OCI-LY3 (cell line): Measurements from ENCODE around the gene TTYH3.

ENCODE experiments used
- H2AFZ ChIP-seq: fragments of 200-600, 300-600 bp; shearing (Covaris generic); 2 replicates; pipeline ENCODE4 v1.6.0; 2014; ENCODE audit warnings: antibody characterized with exemption, low read depth, low read length
- H3K27ac ChIP-seq: fragments of 200-600, 300-600 bp; sonication (generic); 2 replicates; pipeline ENCODE4 v1.5.1; 2014; ENCODE audit warnings: mild to moderate bottlenecking, low read length, moderate library complexity, mixed read lengths
- H3K27me3 ChIP-seq: fragments of 200-600, 300-600 bp; sonication (generic); 2 replicates; pipeline ENCODE4 v1.6.1; 2014; ENCODE audit warnings: low read depth, low read length, mixed read lengths
- H3K36me3 ChIP-seq: fragments of 200-600, 300-600 bp; sonication (generic); replicated peaks from 2 replicates; pipeline ENCODE3; 2014; ENCODE audit warnings: low read depth, low read length, mixed read lengths
- H3K4me1 ChIP-seq: fragments of 300-600, 200-600 bp; sonication (generic); 2 replicates; pipeline ENCODE4 v1.6.1; 2014; ENCODE audit warnings: low read length, mixed read lengths
- H3K4me2 ChIP-seq: fragments of 200-600, 300-600 bp; sonication (generic); 2 replicates; pipeline ENCODE4 v1.6.1; 2014; ENCODE audit warnings: low read length, mixed read lengths
- H3K4me3 ChIP-seq: fragments of 300-600, 200-600 bp; sonication (generic); 2 replicates; pipeline ENCODE4 v1.5.1; 2014; ENCODE audit warnings: antibody characterized with exemption, mild to moderate bottlenecking, low read length, moderate library complexity
- H3K79me2 ChIP-seq: fragments of 300-600, 200-600 bp; shearing (Covaris generic); 2 replicates; pipeline ENCODE4 v1.6.1; 2014; ENCODE audit warnings: mild to moderate bottlenecking, low read length, mixed read lengths
- H3K9ac ChIP-seq: fragments of 300-600, 200-600 bp; shearing (Covaris generic); 2 replicates; pipeline ENCODE4 v1.6.0; 2014; ENCODE audit warnings: mild to moderate bottlenecking, low read length, moderate library complexity
- H3K9me3 ChIP-seq: fragments of 200-600, 300-600 bp; shearing (Covaris generic); 2 replicates; pipeline ENCODE4 v1.6.1; 2014; ENCODE audit warnings: low read length, mixed read lengths; ENCODE audit not compliant: insufficient read depth
- H4K20me1 ChIP-seq: fragments of 200-600, 300-600 bp; sonication (generic); 2 replicates; pipeline ENCODE4 v1.6.1; 2016; ENCODE audit warnings: low read length, mixed read lengths; ENCODE audit not compliant: insufficient read depth
- CTCF ChIP-seq: fragments of 200-600, 300-600 bp; sonication (generic); IDR thresholded peaks from 2 replicates; pipeline ENCODE4 v1.5.1; 2014; ENCODE audit warnings: antibody characterized with exemption, low read length, low read depth
- EZH2phosphoT487 ChIP-seq: fragments of 200-600 bp; shearing (Covaris generic); IDR thresholded peaks from 2 replicates; pipeline ENCODE4 v1.6.1; 2018; ENCODE audit warnings: antibody characterized with exemption, mixed run types, low read depth

The TTYH3 gene

GRCh38 chr7:2707481-2707880, 75.7 kb downstream of the TTYH3 start:
- no peak overlapping the region for H3K9ac ChIP-seq
- H3K79me2 ChIP-seq: no peaks in the 10 kb centered on the region
- no peak overlapping the region for H3K4me3 ChIP-seq
- H2AFZ ChIP-seq: no peak overlapping the region
- no peaks in the 10 kb centered on the region for H3K27me3 ChIP-seq
- no peak overlapping the region for H3K27ac ChIP-seq
- peaks cover 25% of the 10 kb centered on the region for H3K4me1 ChIP-seq
- H3K36me3 ChIP-seq: no peaks in the 10 kb centered on the region
- no peaks in the 10 kb centered on the region for H4K20me1 ChIP-seq
- H3K4me2 ChIP-seq: no peak overlapping the region
- TF ChIP-seq EZH2phosphoT487 (no peak), CTCF (no peak)
- H3K9me3 ChIP-seq: no peaks in the 10 kb centered on the region

GRCh38 chr7:2708041-2708440, 76.3 kb downstream of the TTYH3 start:
- Histone ChIP-seq H3K27me3 (no peaks in the 10 kb centered on the region), H3K4me1 (peaks cover 25% of the 10 kb centered on the region), H3K9me3 (no peaks in the 10 kb centered on the region), H3K4me3 (no peak overlapping the region), H4K20me1 (no peaks in the 10 kb centered on the region), H3K4me2 (no peak overlapping the region), H3K36me3 (no peaks in the 10 kb centered on the region), H3K9ac (no peak overlapping the region), H2AFZ (no peak overlapping the region), H3K79me2 (no peaks in the 10 kb centered on the region), H3K27ac (no peak overlapping the region)
- TF ChIP-seq EZH2phosphoT487: no peak
- TF ChIP-seq CTCF: no peak

GRCh38 chr7:2708547-2709310, 76.9 kb downstream of the TTYH3 start:
- H4K20me1 ChIP-seq: no peaks in the 10 kb centered on the region
- peak overlapping the region; percentile 85 for H3K9ac ChIP-seq
- H3K4me2 ChIP-seq: peak overlapping the region; percentile 100
- H3K27ac ChIP-seq: 0 out of 2 replicates have a peak overlapping the region, but pooled peaks have one; percentile 24
- no peaks in the 10 kb centered on the region for H3K27me3 ChIP-seq
- H3K36me3 ChIP-seq: no peaks in the 10 kb centered on the region
- H3K4me1 ChIP-seq: peaks cover 25% of the 10 kb centered on the region
- peak overlapping the region; percentile 39; the same call in 1 of the 2 replicates for H2AFZ ChIP-seq
- no peak for TF ChIP-seq EZH2phosphoT487
- no peak for TF ChIP-seq CTCF
- peak overlapping the region; percentile 87 for H3K4me3 ChIP-seq
- no peaks in the 10 kb centered on the region for H3K79me2 ChIP-seq
- no peaks in the 10 kb centered on the region for H3K9me3 ChIP-seq

GRCh38 chr7:2709553-2710285, 77.9 kb downstream of the TTYH3 start:
- Histone ChIP-seq H3K9me3 (no peaks in the 10 kb centered on the region), H3K27ac (peak overlapping the region; percentile 76), H3K27me3 (no peaks in the 10 kb centered on the region), H3K36me3 (no peaks in the 10 kb centered on the region), H3K79me2 (no peaks in the 10 kb centered on the region), H2AFZ (peak overlapping the region; percentile 39), H3K4me1 (peaks cover 25% of the 10 kb centered on the region), H4K20me1 (no peaks in the 10 kb centered on the region), H3K4me3 (peak overlapping the region; percentile 87), H3K9ac (peak overlapping the region; percentile 85), H3K4me2 (peak overlapping the region; percentile 100)
- TF ChIP-seq EZH2phosphoT487 (no peak), CTCF (peak; percentile 78)
